Keratinocyte (primary cell): ENCODE measurements around the gene SNX24. TPM values are rescaled to one million over a fixed set of nuclear protein-coding genes. Genes with fewer than 3 reads are reported as not detected.

ENCODE experiments used
- DNase-seq: peaks from one replicate; pipeline ENCODE4 v3.0.0-alpha.2; 2011; ENCODE audit warnings: low read depth, missing footprints, low spot score
- FAIRE-seq: peaks from 2 replicates; lab custom pipeline; 2011; peaks lifted over from hg19 to GRCh38; lab: Jason Lieb, UNC
- H2AFZ ChIP-seq: 2 replicates; pipeline ENCODE4 v1.6.0; 2012; ENCODE audit warnings: low read length, control low read depth, inconsistent platforms; ENCODE audit not compliant: control insufficient read depth
- H3K27ac ChIP-seq: 2 replicates; pipeline ENCODE4 v1.5.1; 2011; ENCODE audit warnings: low read length; ENCODE audit not compliant: control insufficient read depth, insufficient read depth
- H3K27me3 ChIP-seq: 3 replicates; pipeline ENCODE4 v1.6.0; 2011; ENCODE audit warnings: low read length; ENCODE audit not compliant: control insufficient read depth, insufficient read depth; ENCODE audit errors: extremely low read depth
- H3K36me3 ChIP-seq, 2 experiments: 2 replicates in 1 of 2; 3 replicates in 1 of 2; pipeline ENCODE4 v1.5.1; 2011; ENCODE audit warnings: low read length in 2 of 2, mild to moderate bottlenecking in 1 of 2; ENCODE audit not compliant: control insufficient read depth in 2 of 2, insufficient read depth in 2 of 2; ENCODE audit errors: extremely low read depth in 1 of 2
- H3K4me1 ChIP-seq: 3 replicates; pipeline ENCODE4 v1.5.1; 2011; ENCODE audit warnings: low read length; ENCODE audit not compliant: control insufficient read depth, insufficient read depth; ENCODE audit errors: extremely low read depth
- H3K4me2 ChIP-seq: 3 replicates; pipeline ENCODE4 v1.6.0; 2011; ENCODE audit warnings: low read depth, low read length; ENCODE audit not compliant: control insufficient read depth, insufficient read depth; ENCODE audit errors: extremely low read depth
- H3K4me3 ChIP-seq, 3 experiments: fragments of 200-600 bp in 1 of 3; sonication (generic) in 1 of 3; 2 replicates in 2 of 3; 3 replicates in 1 of 3; pipeline ENCODE4 v1.5.1; 2011 to 2016; ENCODE audit warnings: low read length in 3 of 3, mild to moderate bottlenecking in 3 of 3, control low read depth in 2 of 3, inconsistent platforms in 1 of 3, low read depth in 1 of 3, mixed read lengths in 1 of 3, mixed run types in 1 of 3, moderate library complexity in 1 of 3; ENCODE audit not compliant: control insufficient read depth in 2 of 3, insufficient read depth in 2 of 3; ENCODE audit errors: extremely low read depth in 1 of 3
- H3K79me2 ChIP-seq: 2 replicates; pipeline ENCODE4 v1.6.0; 2012; ENCODE audit warnings: low read length; ENCODE audit not compliant: control insufficient read depth, insufficient read depth
- H3K9ac ChIP-seq: 3 replicates; pipeline ENCODE4 v1.6.0; 2011; ENCODE audit warnings: low read length; ENCODE audit not compliant: control insufficient read depth, insufficient read depth; ENCODE audit errors: extremely low read depth
- H3K9me1 ChIP-seq: 3 replicates; pipeline ENCODE4 v1.6.0; 2011; ENCODE audit warnings: low read length; ENCODE audit not compliant: control insufficient read depth, insufficient read depth; ENCODE audit errors: extremely low read depth
- H3K9me3 ChIP-seq: 2 replicates; pipeline ENCODE4 v1.5.1; 2012; ENCODE audit warnings: low read depth, low read length; ENCODE audit not compliant: control insufficient read depth
- H4K20me1 ChIP-seq: 3 replicates; pipeline ENCODE4 v1.6.0; 2011; ENCODE audit warnings: low read length; ENCODE audit not compliant: control insufficient read depth, insufficient read depth; ENCODE audit errors: extremely low read depth
- EZH2 ChIP-seq: IDR thresholded peaks from one replicate; pipeline ENCODE4 v1.6.1; 2012; ENCODE audit warnings: inconsistent platforms, mild to moderate bottlenecking, low read length, moderate library complexity
- dilution Hi-C: fragments of 300-500 bp; cut with MboI; formaldehyde crosslinking; loops from one replicate; pipeline ENCODE4 v1.7.0; 2020; ENCODE audit warnings: low sequenced_read_pairs; ENCODE audit not compliant: extremely low pct_ligation_motif_present
- polyA plus RNA-seq, 5 experiments: library from polyadenylated mRNA; depleted of rRNA in 3 of 5; stranded (reverse) in 3 of 5; stranded (forward) in 1 of 5; unstranded in 1 of 5; fragments of >200 nt; gene quantifications; 1 replicate in 1 of 5; 2 replicates in 3 of 5; 3 replicates in 1 of 5; pipeline versions ENCODE4 v1.2.1 to v1.2.3, GENCODE V29; 2011 to 2012; ENCODE audit warnings: missing spikeins in 2 of 5, low read depth in 1 of 5, low replicate concordance in 1 of 5
- small RNA-seq, 3 experiments: library from RNA; depleted of rRNA; stranded (forward); fragments of <200 nt; gene quantifications; one replicate each; pipeline ENCODE3, GENCODE V24; 2012; ENCODE audit warnings: low read depth in 3 of 3, low replicate concordance in 1 of 3; ENCODE audit not compliant: insufficient read length in 3 of 3
- TF ChIP-seq, protein P1 (sequence below), 3 experiments: IDR thresholded peaks in 1 of 3; conservative IDR thresholded peaks in 1 of 3; optimal IDR thresholded peaks in 1 of 3; 2 replicates in 2 of 3; 3 replicates in 1 of 3; pipeline versions ENCODE3 to v1.5.1; 2011; ENCODE audit warnings: low read length in 3 of 3, mild to moderate bottlenecking in 3 of 3, moderate library complexity in 2 of 3, control low read depth in 1 of 3, inconsistent platforms in 1 of 3; ENCODE audit not compliant: insufficient read depth in 2 of 3; ENCODE audit errors: extremely low read depth in 1 of 3

The SNX24 gene
- polyA plus RNA-seq, 1 donor (not counting 4 experiments of a cell fraction or from before 2014, with no cell fraction given), result 15.0 TPM

DNA sequence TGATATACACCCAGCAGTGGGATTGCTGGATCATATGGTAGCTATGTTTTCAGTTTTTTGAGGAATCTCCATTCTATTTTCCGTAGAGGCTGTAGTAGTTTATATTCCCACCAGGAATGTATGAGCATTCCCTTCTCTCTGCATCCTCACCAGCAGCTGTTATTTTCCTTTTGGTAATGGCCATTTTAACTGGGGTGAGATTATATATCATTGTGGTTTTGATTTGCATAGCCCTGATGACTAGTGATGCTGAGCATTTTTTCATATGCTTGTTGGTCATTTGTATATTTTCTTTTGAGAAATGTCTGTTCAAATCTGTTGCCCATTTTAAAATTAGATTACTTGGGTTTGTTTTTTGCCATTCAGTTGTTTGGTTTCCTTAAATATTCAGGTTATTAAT lies 202.3 kb downstream of the SNX24 start:
- Histone ChIP-seq H3K79me2 (no peaks in the 10 kb centered on the region), H3K27ac (no peak overlapping the region), H3K4me1 (no peaks in the 10 kb centered on the region), H3K9me3 (no peaks in the 10 kb centered on the region), H3K9ac (no peak overlapping the region), H3K27me3 (peaks cover 3% of the 10 kb centered on the region), H3K4me2 (no peak overlapping the region), H3K36me3 (no peaks in the 10 kb centered on the region), H2AFZ (no peak overlapping the region), H3K4me3 (no peak overlapping the region), H4K20me1 (no peaks in the 10 kb centered on the region), H3K9me1 (no peaks in the 10 kb centered on the region)
- dilution Hi-C loops, result no loop called here
- FAIRE-seq (no peak), DNase-seq (no peak)
- no peak for TF ChIP-seq EZH2
- TF ChIP-seq, protein P1, sequence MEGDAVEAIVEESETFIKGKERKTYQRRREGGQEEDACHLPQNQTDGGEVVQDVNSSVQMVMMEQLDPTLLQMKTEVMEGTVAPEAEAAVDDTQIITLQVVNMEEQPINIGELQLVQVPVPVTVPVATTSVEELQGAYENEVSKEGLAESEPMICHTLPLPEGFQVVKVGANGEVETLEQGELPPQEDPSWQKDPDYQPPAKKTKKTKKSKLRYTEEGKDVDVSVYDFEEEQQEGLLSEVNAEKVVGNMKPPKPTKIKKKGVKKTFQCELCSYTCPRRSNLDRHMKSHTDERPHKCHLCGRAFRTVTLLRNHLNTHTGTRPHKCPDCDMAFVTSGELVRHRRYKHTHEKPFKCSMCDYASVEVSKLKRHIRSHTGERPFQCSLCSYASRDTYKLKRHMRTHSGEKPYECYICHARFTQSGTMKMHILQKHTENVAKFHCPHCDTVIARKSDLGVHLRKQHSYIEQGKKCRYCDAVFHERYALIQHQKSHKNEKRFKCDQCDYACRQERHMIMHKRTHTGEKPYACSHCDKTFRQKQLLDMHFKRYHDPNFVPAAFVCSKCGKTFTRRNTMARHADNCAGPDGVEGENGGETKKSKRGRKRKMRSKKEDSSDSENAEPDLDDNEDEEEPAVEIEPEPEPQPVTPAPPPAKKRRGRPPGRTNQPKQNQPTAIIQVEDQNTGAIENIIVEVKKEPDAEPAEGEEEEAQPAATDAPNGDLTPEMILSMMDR (optimal IDR thresholded peaks at IDR 0.05 in 1 of 3, IDR thresholded peaks at IDR 0.05 in 1 of 3, conservative IDR thresholded peaks at IDR 0.05 in 1 of 3; ENCODE audit: extremely low read depth in 1 of 3, insufficient read depth in 2 of 3, low read length in 3 of 3), result no peak

DNA sequence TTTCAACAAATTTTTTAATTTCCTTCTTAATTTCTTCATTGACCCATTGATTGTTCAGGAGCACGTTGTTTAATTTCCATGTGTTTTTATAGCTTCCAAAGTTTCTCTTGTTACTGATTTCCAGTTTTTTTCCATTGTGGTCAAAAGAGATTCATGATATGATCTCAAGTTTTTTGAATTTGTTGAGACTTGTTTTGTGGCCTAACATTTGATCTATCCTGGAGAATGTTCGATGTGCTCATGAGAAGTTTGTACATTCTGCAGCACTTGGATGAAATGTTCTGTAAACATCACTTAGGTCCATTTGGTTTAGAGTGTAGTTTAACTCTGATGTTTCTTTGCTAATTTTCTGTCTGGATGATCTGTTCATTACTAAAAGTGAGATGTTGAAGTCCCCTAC lies 205.8 kb downstream of the SNX24 start:
- no peak for DNase-seq
- Histone ChIP-seq H3K4me1 (no peaks in the 10 kb centered on the region), H3K9ac (no peak overlapping the region), H3K4me2 (no peak overlapping the region), H3K36me3 (no peaks in the 10 kb centered on the region), H3K79me2 (no peaks in the 10 kb centered on the region), H3K9me3 (no peaks in the 10 kb centered on the region), H4K20me1 (no peaks in the 10 kb centered on the region), H3K9me1 (no peaks in the 10 kb centered on the region), H3K27ac (no peak overlapping the region), H3K27me3 (peaks cover under 1% of the 10 kb centered on the region), H2AFZ (no peak overlapping the region), H3K4me3 (no peak overlapping the region)
- no peak for TF ChIP-seq EZH2
- TF ChIP-seq, protein P1 (optimal IDR thresholded peaks at IDR 0.05 in 1 of 3, IDR thresholded peaks at IDR 0.05 in 1 of 3, conservative IDR thresholded peaks at IDR 0.05 in 1 of 3; ENCODE audit: extremely low read depth in 1 of 3, insufficient read depth in 2 of 3, low read length in 3 of 3), result no peak
- no peak for FAIRE-seq
- dilution Hi-C loops, result no loop called here

Small RNA genes within 50 kb of the gene (small RNA-seq; reads per million reads assigned to genes)
- gene RN7SL689P, result 0 reads per million in 3 experiments

Other genes with a start within 250 kb of the SNX24 start
- gene SNX2, start 70.5 kb upstream of the SNX24 start, polyA plus RNA-seq, result 44.8 to 87.8 TPM (median 81.5 TPM) in 3 replicates
- 26.5 to 40.1 TPM (median 28.1 TPM) in 3 replicates for gene PPIC, start 191.1 kb downstream of the SNX24 start, polyA plus RNA-seq
- 0.01 to 0.09 TPM (median 0.03 TPM) in 3 replicates for gene PRDM6, start 243.6 kb downstream of the SNX24 start, polyA plus RNA-seq